Lung (tissue), 12 donors: ENCODE data around the gene TMEM147. TPM values are rescaled to one million over a fixed set of nuclear protein-coding genes. Genes with fewer than 3 reads are reported as not detected.

ENCODE experiments used
- ATAC-seq: fragments of 200-7000 bp; cut with Tn5 transposase; one replicate; pipeline ENCODE4 v1.9.1; 2020; ENCODE audit warnings: moderate number of reproducible peaks; ENCODE audit not compliant: insufficient read depth, low FRiP score
- DNase-seq, 3 donors: peaks; one replicate each; pipeline ENCODE4 v3.0.0-alpha.2; 2013 to 2017
- H3K27ac ChIP-seq, 2 donors: one replicate each; pipeline ENCODE4 v1.5.1; 2013; ENCODE audit warnings: mild to moderate bottlenecking in 2 of 2, moderate library complexity in 2 of 2, control low read depth in 1 of 2, inconsistent platforms in 1 of 2, low read depth in 1 of 2, low read length in 1 of 2
- H3K27me3 ChIP-seq, 3 donors: one replicate each; pipeline ENCODE4 v1.5.1; 2013; ENCODE audit warnings: low read length in 2 of 3; ENCODE audit not compliant: control insufficient read depth in 3 of 3, insufficient read depth in 3 of 3
- H3K36me3 ChIP-seq, 4 donors: one replicate each; pipeline ENCODE4 v1.5.1; 2013; ENCODE audit warnings: low read length in 4 of 4, mild to moderate bottlenecking in 1 of 4, moderate library complexity in 1 of 4; ENCODE audit not compliant: control insufficient read depth in 4 of 4, insufficient read depth in 4 of 4
- H3K4me1 ChIP-seq, 5 donors: one replicate each; pipeline ENCODE4 v1.5.1; 2013; ENCODE audit warnings: low read length in 5 of 5, mild to moderate bottlenecking in 2 of 5, moderate library complexity in 1 of 5; ENCODE audit not compliant: control insufficient read depth in 5 of 5, insufficient read depth in 5 of 5
- H3K4me3 ChIP-seq: one replicate; pipeline ENCODE4 v1.5.1; 2013; ENCODE audit warnings: mild to moderate bottlenecking, control low read depth, moderate library complexity
- H3K9ac ChIP-seq, 2 donors: one replicate each; pipeline ENCODE4 v1.5.1; 2013; ENCODE audit warnings: low read length in 2 of 2, control low read depth in 1 of 2; ENCODE audit not compliant: insufficient read depth in 1 of 2
- H3K9me3 ChIP-seq, 4 donors: one replicate each; pipeline ENCODE4 v1.5.1; 2013; ENCODE audit warnings: low read length in 3 of 4, mild to moderate bottlenecking in 1 of 4, moderate library complexity in 1 of 4; ENCODE audit not compliant: control insufficient read depth in 4 of 4, insufficient read depth in 3 of 4
- CTCF ChIP-seq: IDR thresholded peaks from 2 replicates; pipeline ENCODE4 v1.5.1; 2012; ENCODE audit warnings: mild to moderate bottlenecking; ENCODE audit errors: control extremely low read depth, extremely low read depth
- WGBS, 2 donors: extraction: QIAGEN DNeasy Blood & Tissue Kit; methylation state at CpG; one replicate each; pipeline ENCODE4 v1.1.7; 2013; 5-methylcytosine and 5-hydroxymethylcytosine counted together
- polyA plus RNA-seq, 2 donors: library from polyadenylated mRNA; stranded (reverse); fragments of 200-250 nt; gene quantifications; one replicate each; pipeline ENCODE4 v1.2.1, GENCODE V29; 2013
- total RNA-seq, 2 donors: library from RNA; depleted of rRNA in 1 of 2; stranded (reverse); fragments of >200 nt in 1 of 2; gene quantifications; one replicate each; pipeline ENCODE4 v1.2.1, GENCODE V29; 2014 to 2021
- donor health status: control.
- donor health status: control.
- donor health status: Bipolar disorder and iron deficiency.
- donor health status: healthy.
- donor health status: DM: yes; HTN: yes; CAD: no.

TMEM147 gene
- total and polyA plus RNA-seq, 4 donors: 39.0 to 167 (median 124) TPM

GRCh38 chr19:35561436-35561835 lies 16.0 kb downstream of the TMEM147 start:
- DNase-seq (no peak), ATAC-seq (no peak)
- Histone ChIP-seq H3K27ac (no peak overlapping the region), H3K4me3 (no peak overlapping the region), H3K4me1 (peaks cover 0 to 10% (median 0%) of the 10 kb centered on the region in 5 donors), H3K9ac (no peak overlapping the region), H3K36me3 (no peaks in the 10 kb centered on the region), H3K9me3 (no peaks in the 10 kb centered on the region), H3K27me3 (peaks cover 11 to 28% (median 12%) of the 10 kb centered on the region in 3 donors)
- 77 to 88% methylated on average over 6 of the region's 6 CpGs for WGBS, 2 donors
- no peak for TF ChIP-seq CTCF

GRCh38 chr19:35562336-35562735 lies 16.9 kb downstream of the TMEM147 start:
- WGBS, 2 donors: 56 to 63% methylated on average over 16 to 17 of the region's 17 CpGs
- no peak overlapping the region for H3K27ac ChIP-seq

GRCh38 chr19:35562776-35563175 lies 17.4 kb downstream of the TMEM147 start:
- DNase-seq (no peak), ATAC-seq (no peak)
- 57 to 65% methylated on average over 2 of the region's 2 CpGs for WGBS, 2 donors
- Histone ChIP-seq H3K36me3 (no peaks in the 10 kb centered on the region), H3K4me1 (peaks cover 0 to 7% (median 0%) of the 10 kb centered on the region in 5 donors), H3K27me3 (peaks cover 6 to 25% (median 11%) of the 10 kb centered on the region in 3 donors), H3K9ac (no peak overlapping the region), H3K27ac (no peak overlapping the region), H3K4me3 (no peak overlapping the region), H3K9me3 (no peaks in the 10 kb centered on the region)
- no peak for TF ChIP-seq CTCF

More at GRCh38 chr19:35562336-35562735, 16.9 kb downstream of the TMEM147 start:
- DNase-seq (no peak), ATAC-seq (no peak)
- peaks cover 8 to 27% (median 11%) of the 10 kb centered on the region in 3 donors for H3K27me3 ChIP-seq
- TF ChIP-seq CTCF: no peak
- peaks cover 0 to 9% (median 0%) of the 10 kb centered on the region in 5 donors for H3K4me1 ChIP-seq
- H3K9me3 ChIP-seq: no peaks in the 10 kb centered on the region
- H3K36me3 ChIP-seq: no peaks in the 10 kb centered on the region
- no peak overlapping the region for H3K4me3 ChIP-seq
- no peak overlapping the region for H3K9ac ChIP-seq

- Histone ChIP-seq H3K9me3 (no peaks in the 10 kb centered on the region), H3K9ac (no peak within 1 kb of the TSS), H3K4me3 (no peak within 1 kb of the TSS), H3K4me1 (peaks cover 0 to 3% (median 0%) of the 10 kb centered on the region in 5 donors), H3K27me3 (peaks cover 6 to 24% (median 11%) of the 10 kb centered on the region in 3 donors), H3K27ac (no peak within 1 kb of the TSS), H3K36me3 (no peaks in the 10 kb centered on the region)
- no peak for ATAC-seq
- DNase-seq: no peak
- TF ChIP-seq CTCF: no peak
- 67 to 80% methylated on average over 15 of the region's 15 CpGs for WGBS, 2 donors
Measured at GRCh38 chr19:35563207-35563829, 17.9 kb downstream of the TMEM147 start, which contains the start of gene ATP4A. Gene ATP4A, minus strand, starts transcription at chr19:35563658. Its CDS starts 29 bp downstream, at chr19:35563629.
